Astrocyte (in vitro differentiated cells and primary cell): ENCODE data around the gene EXOSC7. TPM values are rescaled to one million over a fixed set of nuclear protein-coding genes. Genes with fewer than 3 reads are reported as not detected.
A peak's percentile ranks its signal among the peaks of the same experiment; 100 is the strongest.

Source experiments
- DNase-seq: peaks from one replicate; pipeline ENCODE4 v3.0.0-alpha.2; 2010; ENCODE audit warnings: low read depth
- FAIRE-seq: peaks from 2 replicates; lab custom pipeline; 2011; peaks lifted over from hg19 to GRCh38; lab: Jason Lieb, UNC
- H2AFZ ChIP-seq: 2 replicates; pipeline ENCODE4 v1.6.0; 2012; ENCODE audit warnings: low read depth, low read length, inconsistent platforms
- H3K27ac ChIP-seq: 2 replicates; pipeline ENCODE4 v1.5.1; 2011; ENCODE audit warnings: low read depth, low read length, inconsistent platforms
- H3K27me3 ChIP-seq: 2 replicates; pipeline ENCODE4 v1.6.0; 2011; ENCODE audit warnings: low read length, inconsistent platforms; ENCODE audit not compliant: insufficient read depth
- H3K36me3 ChIP-seq: 2 replicates; pipeline ENCODE4 v1.5.1; 2011; ENCODE audit warnings: low read length, inconsistent platforms; ENCODE audit not compliant: insufficient read depth
- H3K4me1 ChIP-seq: 2 replicates; pipeline ENCODE4 v1.5.1; 2011; ENCODE audit warnings: low read length, inconsistent platforms; ENCODE audit not compliant: insufficient read depth
- H3K4me2 ChIP-seq: 2 replicates; pipeline ENCODE4 v1.6.0; 2012; ENCODE audit warnings: low read length, inconsistent platforms
- H3K4me3 ChIP-seq: 2 replicates; pipeline ENCODE4 v1.5.1; 2011; ENCODE audit warnings: low read depth, mild to moderate bottlenecking, low read length, inconsistent platforms; ENCODE audit not compliant: insufficient read depth
- H3K79me2 ChIP-seq: 2 replicates; pipeline ENCODE4 v1.6.0; 2012; ENCODE audit warnings: mild to moderate bottlenecking, low read length, inconsistent platforms; ENCODE audit not compliant: insufficient read depth
- H3K9ac ChIP-seq: 2 replicates; pipeline ENCODE4 v1.6.0; 2012; ENCODE audit warnings: mild to moderate bottlenecking, low read length, inconsistent platforms
- H3K9me3 ChIP-seq: 2 replicates; pipeline ENCODE4 v1.5.1; 2012; ENCODE audit warnings: low read depth, mild to moderate bottlenecking, low read length, inconsistent platforms; ENCODE audit not compliant: insufficient read depth
- H4K20me1 ChIP-seq: 2 replicates; pipeline ENCODE4 v1.6.0; 2012; ENCODE audit warnings: low read length, inconsistent platforms; ENCODE audit not compliant: insufficient read depth
- H3K27ac Mint-ChIP-seq: one replicate; pipeline ENCODE4 v1.8.0; 2021; ENCODE audit warnings: mild to moderate bottlenecking, mixed read lengths; ENCODE audit not compliant: unreplicated experiment
- H3K27me3 Mint-ChIP-seq: one replicate; pipeline ENCODE4 v1.8.0; 2021; ENCODE audit warnings: low read depth, mixed read lengths; ENCODE audit not compliant: unreplicated experiment
- H3K36me3 Mint-ChIP-seq: one replicate; pipeline ENCODE4 v1.8.0; 2021; ENCODE audit warnings: low read depth, mixed read lengths; ENCODE audit not compliant: unreplicated experiment
- H3K4me1 Mint-ChIP-seq: one replicate; pipeline ENCODE4 v1.8.0; 2021; ENCODE audit warnings: low read depth, mixed read lengths; ENCODE audit not compliant: unreplicated experiment
- H3K4me3 Mint-ChIP-seq: one replicate; pipeline ENCODE4 v1.8.0; 2021; ENCODE audit warnings: mild to moderate bottlenecking, moderate library complexity, mixed read lengths; ENCODE audit not compliant: unreplicated experiment
- H3K9me3 Mint-ChIP-seq: one replicate; pipeline ENCODE4 v1.8.0; 2021; ENCODE audit warnings: mild to moderate bottlenecking, mixed read lengths; ENCODE audit not compliant: unreplicated experiment
- EZH2 ChIP-seq: IDR thresholded peaks from 2 replicates; pipeline ENCODE4 v1.6.1; 2012; ENCODE audit warnings: mild to moderate bottlenecking, low read length, inconsistent platforms; ENCODE audit not compliant: insufficient read depth
- total RNA-seq: library from RNA; stranded (reverse); gene quantifications from 2 replicates; pipeline ENCODE4 v1.2.1, GENCODE V29; 2021
- TF ChIP-seq, protein P1 (sequence below): IDR thresholded peaks from 2 replicates; pipeline ENCODE4 v1.5.1; 2011; ENCODE audit warnings: low read depth, mild to moderate bottlenecking, inconsistent platforms, low read length, moderate library complexity; ENCODE audit not compliant: insufficient read depth

The EXOSC7 gene
- total RNA-seq, 1 donor from 2014 or later = 38.6 TPM

- Histone ChIP-seq H2AFZ (no peak overlapping the region), H3K9ac (no peak overlapping the region), H3K27me3 (no peaks in the 10 kb centered on the region), H3K4me2 (peak overlapping the region; percentile 16), H3K27ac (peak overlapping the region; percentile 37), H4K20me1 (peaks cover 79% of the 10 kb centered on the region), H3K79me2 (peaks cover 26% of the 10 kb centered on the region), H3K36me3 (peaks cover 13% of the 10 kb centered on the region), H3K4me3 (no peak overlapping the region), H3K4me1 (peaks cover 25% of the 10 kb centered on the region), H3K9me3 (no peaks in the 10 kb centered on the region)
- peaks cover 45% of the 10 kb centered on the region for H3K4me1 Mint-ChIP-seq
- peaks cover 25% of the 10 kb centered on the region for H3K36me3 Mint-ChIP-seq
- TF ChIP-seq EZH2 = no peak
- TF ChIP-seq, protein P1, sequence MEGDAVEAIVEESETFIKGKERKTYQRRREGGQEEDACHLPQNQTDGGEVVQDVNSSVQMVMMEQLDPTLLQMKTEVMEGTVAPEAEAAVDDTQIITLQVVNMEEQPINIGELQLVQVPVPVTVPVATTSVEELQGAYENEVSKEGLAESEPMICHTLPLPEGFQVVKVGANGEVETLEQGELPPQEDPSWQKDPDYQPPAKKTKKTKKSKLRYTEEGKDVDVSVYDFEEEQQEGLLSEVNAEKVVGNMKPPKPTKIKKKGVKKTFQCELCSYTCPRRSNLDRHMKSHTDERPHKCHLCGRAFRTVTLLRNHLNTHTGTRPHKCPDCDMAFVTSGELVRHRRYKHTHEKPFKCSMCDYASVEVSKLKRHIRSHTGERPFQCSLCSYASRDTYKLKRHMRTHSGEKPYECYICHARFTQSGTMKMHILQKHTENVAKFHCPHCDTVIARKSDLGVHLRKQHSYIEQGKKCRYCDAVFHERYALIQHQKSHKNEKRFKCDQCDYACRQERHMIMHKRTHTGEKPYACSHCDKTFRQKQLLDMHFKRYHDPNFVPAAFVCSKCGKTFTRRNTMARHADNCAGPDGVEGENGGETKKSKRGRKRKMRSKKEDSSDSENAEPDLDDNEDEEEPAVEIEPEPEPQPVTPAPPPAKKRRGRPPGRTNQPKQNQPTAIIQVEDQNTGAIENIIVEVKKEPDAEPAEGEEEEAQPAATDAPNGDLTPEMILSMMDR = peak; percentile 78
- H3K9me3 Mint-ChIP-seq = no peaks in the 10 kb centered on the region
- peak overlapping the region; percentile 18 for H3K27ac Mint-ChIP-seq
- no peaks in the 10 kb centered on the region for H3K27me3 Mint-ChIP-seq
- FAIRE-seq (no peak), DNase-seq (no peak)
- H3K4me3 Mint-ChIP-seq = no peak overlapping the region
Observed at GRCh38 chr3:44992555-44993470, 16.8 kb downstream of the EXOSC7 start.

- Histone ChIP-seq H3K4me3 (no peak overlapping the region), H3K79me2 (peaks cover 21% of the 10 kb centered on the region), H3K4me2 (peak overlapping the region; percentile 16), H4K20me1 (peaks cover 71% of the 10 kb centered on the region), H3K27me3 (no peaks in the 10 kb centered on the region), H3K36me3 (peaks cover 18% of the 10 kb centered on the region), H3K9me3 (no peaks in the 10 kb centered on the region), H3K27ac (peak overlapping the region; percentile 37), H3K9ac (no peak overlapping the region), H3K4me1 (peaks cover 25% of the 10 kb centered on the region), H2AFZ (no peak overlapping the region)
- no peak overlapping the region for H3K27ac Mint-ChIP-seq
- H3K9me3 Mint-ChIP-seq = no peaks in the 10 kb centered on the region
- H3K4me1 Mint-ChIP-seq = peaks cover 41% of the 10 kb centered on the region
- DNase-seq (peak; percentile 66), FAIRE-seq (peak; percentile 34)
- no peaks in the 10 kb centered on the region for H3K27me3 Mint-ChIP-seq
- H3K4me3 Mint-ChIP-seq = no peak overlapping the region
- no peak for TF ChIP-seq EZH2
- TF ChIP-seq, protein P1 = no peak
- peaks cover 25% of the 10 kb centered on the region for H3K36me3 Mint-ChIP-seq
Observed at GRCh38 chr3:44993471-44994205, 17.6 kb downstream of the EXOSC7 start.
